ENCODE measurements around the gene SUCO. TPM values are rescaled to one million over a fixed set of nuclear protein-coding genes. Genes with fewer than 3 reads are reported as not detected.

The SUCO gene
- total RNA-seq, 1 experiment from 2014 or later = 37.7 TPM

- no peaks in the 10 kb centered on the region for H3K27me3 Mint-ChIP-seq (ENCODE audit: low read depth)
Observed at GRCh38 chr1:172637522-172637921, 104.6 kb downstream of the SUCO start.

More at GRCh38 chr1:172637522-172637921, 104.6 kb downstream of the SUCO start:
- no peak overlapping the region for H2BK12ac ChIP-seq (ENCODE audit: insufficient read length, low read depth, low read length)
- H3K14ac ChIP-seq (ENCODE audit: insufficient read depth, low read length) = no peak overlapping the region
- no peak overlapping the region for H4K8ac ChIP-seq (replicated peaks; ENCODE audit: insufficient read length, low read depth, low read length)
- DNase-seq = no peak
- Mint-ChIP-seq H3K9me3 (peaks cover 0 to under 1% of the 10 kb centered on the region in 2 experiments; a peak in 3 of 5 replicates), H3K27ac (no peak overlapping the region), H3K4me1 (peaks cover 11 to 17% of the 10 kb centered on the region in 2 experiments; a peak in 3 of 4 replicates), H3K4me3 (no peak overlapping the region), H3K36me3 (ENCODE audit: insufficient read depth in 1 of 3, low read depth in 3 of 3) (no peaks in the 10 kb centered on the region; a peak in 1 of 7 replicates)
- H2AK5ac ChIP-seq (ENCODE audit: insufficient read length, low read length) = no peak overlapping the region
- no peak overlapping the region for H2BK20ac ChIP-seq (ENCODE audit: low read depth, low read length, poor library complexity, severe bottlenecking)
- no peaks in the 10 kb centered on the region for H3K9me3 ChIP-seq (ENCODE audit: control insufficient read depth, low read depth, low read length)
- no CpG with 5 or more reads among the region's 2 CpGs for WGBS (ENCODE audit: extremely low coverage, insufficient read length, low lambda C conversion rate)
- H3K23ac ChIP-seq (ENCODE audit: insufficient read length, low read depth, low read length) = no peak overlapping the region
- no peaks in the 10 kb centered on the region for H3K27me3 ChIP-seq (ENCODE audit: insufficient read depth, low read length)
- H3K79me2 ChIP-seq (ENCODE audit: insufficient read depth, low read length) = no peaks in the 10 kb centered on the region
- H3K9ac ChIP-seq (ENCODE audit: extremely low read depth, insufficient read length, low read length) = no peak overlapping the region
- H2BK15ac ChIP-seq (ENCODE audit: low read depth, low read length) = no peak overlapping the region
- no peak overlapping the region for H2AFZ ChIP-seq (ENCODE audit: low read length)
- no peak overlapping the region for H2BK120ac ChIP-seq (ENCODE audit: low read depth, low read length, poor library complexity, severe bottlenecking)
- no peak overlapping the region for H3K4me2 ChIP-seq (ENCODE audit: insufficient read depth, insufficient read length, low read length)
- no peak for TF ChIP-seq CTCF (conservative IDR thresholded peaks at IDR 0.05)
- no peaks in the 10 kb centered on the region for H4K20me1 ChIP-seq (ENCODE audit: control insufficient read depth, insufficient read depth, insufficient read length)
- no peaks in the 10 kb centered on the region for H3K79me1 ChIP-seq (ENCODE audit: insufficient read depth, low read depth, low read length, poor library complexity, severe bottlenecking)
- H3K4ac ChIP-seq (ENCODE audit: low read depth, low read length) = no peak overlapping the region
- no peaks in the 10 kb centered on the region for H3K23me2 ChIP-seq (ENCODE audit: insufficient read length, low read depth, low read length, poor library complexity, severe bottlenecking)
- no peak overlapping the region for H3K56ac ChIP-seq (ENCODE audit: insufficient read length, low read depth, low read length)
- no peaks in the 10 kb centered on the region; the same call in 1 of the 2 replicates for H3K4me1 ChIP-seq (ENCODE audit: insufficient read depth, low read length)
- H3K27ac ChIP-seq (ENCODE audit: insufficient read length, low read depth, low read length) = no peak overlapping the region
- H3K18ac ChIP-seq (ENCODE audit: insufficient read length, low read depth, low read length) = no peak overlapping the region
- no peak overlapping the region for H4K5ac ChIP-seq (ENCODE audit: insufficient read length, low read depth, low read length)
- H3T11ph ChIP-seq (ENCODE audit: low read length) = no peak overlapping the region
- no peak overlapping the region for H2BK5ac ChIP-seq (ENCODE audit: insufficient read length, low read length)
- H4K91ac ChIP-seq (ENCODE audit: insufficient read length, low read depth, low read length) = no peak overlapping the region

Measured in H9 (cell line).